ENCODE measurements around the gene MAGEC2. TPM values are rescaled to one million over a fixed set of nuclear protein-coding genes. Genes with fewer than 3 reads are reported as not detected.

Gene MAGEC2
- total and polyA plus RNA-seq, 9 donors, result not detected

DNA sequence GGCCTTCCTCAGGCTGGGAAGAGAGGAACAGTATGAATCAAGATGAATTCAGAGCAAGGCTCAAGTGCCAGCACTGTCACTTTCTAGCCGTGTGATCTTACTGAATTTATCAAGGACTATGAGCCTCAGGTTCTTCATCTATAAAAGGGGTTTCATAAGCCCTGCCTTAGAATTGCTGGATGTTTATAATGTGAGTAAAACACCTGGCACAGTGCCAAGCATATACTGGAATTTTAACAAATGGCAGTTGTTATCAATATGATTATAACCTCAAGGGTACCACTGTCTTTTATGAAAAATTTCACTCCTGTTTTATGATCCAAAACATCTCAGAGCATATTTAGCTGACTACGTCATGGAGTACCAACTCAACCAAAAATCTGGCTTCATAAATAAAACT is 4.0 kb downstream of the MAGEC2 start:
- no peaks in the 10 kb centered on the region for H3K36me3 ChIP-seq
- intact Hi-C loops (cut with DNase I), result no loop called here
- no peak for DNase-seq
- no peaks in the 10 kb centered on the region for H3K4me1 ChIP-seq (ENCODE audit: insufficient read depth)
- H3K4me3 ChIP-seq, result no peak overlapping the region
- TF ChIP-seq EP300 (IDR thresholded peaks at IDR 0.05) (no peak), POLR2A (IDR thresholded peaks at IDR 0.05) (no peak)
- TF ChIP-seq, protein P1, sequence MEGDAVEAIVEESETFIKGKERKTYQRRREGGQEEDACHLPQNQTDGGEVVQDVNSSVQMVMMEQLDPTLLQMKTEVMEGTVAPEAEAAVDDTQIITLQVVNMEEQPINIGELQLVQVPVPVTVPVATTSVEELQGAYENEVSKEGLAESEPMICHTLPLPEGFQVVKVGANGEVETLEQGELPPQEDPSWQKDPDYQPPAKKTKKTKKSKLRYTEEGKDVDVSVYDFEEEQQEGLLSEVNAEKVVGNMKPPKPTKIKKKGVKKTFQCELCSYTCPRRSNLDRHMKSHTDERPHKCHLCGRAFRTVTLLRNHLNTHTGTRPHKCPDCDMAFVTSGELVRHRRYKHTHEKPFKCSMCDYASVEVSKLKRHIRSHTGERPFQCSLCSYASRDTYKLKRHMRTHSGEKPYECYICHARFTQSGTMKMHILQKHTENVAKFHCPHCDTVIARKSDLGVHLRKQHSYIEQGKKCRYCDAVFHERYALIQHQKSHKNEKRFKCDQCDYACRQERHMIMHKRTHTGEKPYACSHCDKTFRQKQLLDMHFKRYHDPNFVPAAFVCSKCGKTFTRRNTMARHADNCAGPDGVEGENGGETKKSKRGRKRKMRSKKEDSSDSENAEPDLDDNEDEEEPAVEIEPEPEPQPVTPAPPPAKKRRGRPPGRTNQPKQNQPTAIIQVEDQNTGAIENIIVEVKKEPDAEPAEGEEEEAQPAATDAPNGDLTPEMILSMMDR (IDR thresholded peaks at IDR 0.05), result no peak
- no peak overlapping the region for H3K27ac ChIP-seq
- WGBS, 3 donors, result 61 to 85% (median 67%) methylated on average over 2 of the region's 2 CpGs
- H3K9me3 ChIP-seq, result no peaks in the 10 kb centered on the region
- no peaks in the 10 kb centered on the region for H3K27me3 ChIP-seq

DNA sequence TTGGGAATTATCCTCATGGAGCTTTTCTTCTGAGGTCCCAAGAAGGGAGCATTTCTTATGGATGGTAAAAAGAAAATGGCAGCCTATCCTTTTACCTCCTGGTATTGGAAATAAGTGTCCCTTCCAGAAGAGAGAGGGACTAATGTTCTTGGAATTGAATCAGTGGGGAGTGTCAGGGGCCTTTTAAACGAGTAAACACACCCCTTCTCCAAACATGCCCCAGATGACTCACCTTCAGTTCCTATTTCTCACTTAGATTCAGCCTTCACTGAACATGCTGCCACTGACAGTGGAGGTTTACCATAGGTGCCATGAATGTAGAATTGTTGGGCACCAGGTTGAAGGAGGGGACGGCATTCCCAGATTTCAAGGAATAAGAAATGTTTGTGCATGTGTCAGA is 19.0 kb downstream of the MAGEC2 start:
- intact Hi-C loops (cut with DNase I), result no loop called here
- H3K4me3 ChIP-seq, result no peak overlapping the region
- no peaks in the 10 kb centered on the region for H3K4me1 ChIP-seq (ENCODE audit: insufficient read depth)
- no peak overlapping the region for H3K27ac ChIP-seq
- H3K9me3 ChIP-seq, result no peaks in the 10 kb centered on the region
- DNase-seq, result no peak
- no peaks in the 10 kb centered on the region for H3K27me3 ChIP-seq
- H3K36me3 ChIP-seq, result no peaks in the 10 kb centered on the region
- TF ChIP-seq EP300 (IDR thresholded peaks at IDR 0.05) (no peak), POLR2A (IDR thresholded peaks at IDR 0.05) (no peak)
- WGBS, 3 donors, result 43 to 59% (median 49%) methylated on average over 2 of the region's 2 CpGs

DNA sequence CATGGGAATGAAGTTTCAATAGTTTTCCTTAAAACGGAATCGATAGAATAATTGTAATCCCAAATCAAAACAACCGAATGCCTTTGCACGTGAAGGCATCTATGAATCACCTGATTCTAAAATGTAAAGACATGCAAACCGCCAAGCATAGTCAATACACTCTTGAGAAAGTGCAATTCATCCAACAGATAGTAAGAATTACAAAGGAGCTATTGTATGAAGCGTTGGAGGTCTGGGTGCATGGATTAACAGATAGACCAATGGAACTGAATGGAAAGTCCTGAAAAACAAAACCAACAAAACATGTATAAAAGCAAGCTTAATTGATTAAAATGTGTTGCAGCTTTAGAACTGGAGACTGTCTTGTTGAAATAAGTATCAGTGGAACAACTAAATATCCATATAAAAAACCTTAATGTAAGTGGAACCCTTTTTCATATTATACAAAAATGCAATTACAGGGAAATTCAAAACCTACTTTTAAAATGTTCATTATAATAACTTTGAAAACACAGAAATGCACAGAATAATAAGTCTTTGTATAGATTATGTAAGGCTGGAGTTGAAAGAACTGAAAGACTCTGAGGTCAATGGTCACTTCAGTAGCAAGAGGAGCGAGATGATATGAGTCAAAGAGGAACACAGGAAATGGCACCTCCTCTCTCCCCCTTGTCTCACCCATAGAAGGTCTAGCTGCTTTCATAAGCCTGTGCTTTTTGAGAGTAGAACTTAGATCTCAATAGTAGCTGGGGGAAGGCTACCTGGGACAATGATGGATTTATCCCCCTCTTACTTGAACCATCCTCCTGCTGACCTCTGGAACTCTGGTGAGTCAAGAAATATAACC is 20.1 kb downstream of the MAGEC2 start:
- intact Hi-C loops (cut with DNase I), result no loop called here
- 66 to 77% (median 76%) methylated on average over 7 of the region's 7 CpGs for WGBS, 3 donors

DNA sequence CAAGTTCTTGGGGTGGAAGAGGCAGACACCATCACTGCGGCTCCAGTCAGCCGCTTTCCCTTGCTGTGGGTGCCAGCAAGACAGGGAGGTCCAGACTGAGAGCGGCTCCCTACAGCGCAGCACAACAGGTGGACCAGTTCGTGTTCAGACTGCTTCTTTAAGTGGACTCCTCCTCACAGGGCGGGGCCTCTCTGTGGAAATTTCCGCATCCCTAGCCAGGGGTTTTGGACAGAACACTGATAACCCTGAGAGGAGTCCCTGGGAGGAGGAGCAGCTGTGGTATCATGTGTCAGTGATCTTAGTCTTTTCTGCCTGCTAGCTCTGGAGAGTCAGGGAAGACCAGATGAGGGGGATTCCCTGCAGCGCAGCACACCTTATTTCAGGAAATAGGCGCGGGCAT is 48.5 kb downstream of the MAGEC2 start:
- 65 to 79% (median 67%) methylated on average over 10 of the region's 10 CpGs for WGBS, 3 donors
- Histone ChIP-seq H3K9me3 (no peaks in the 10 kb centered on the region), H3K27ac (no peak overlapping the region), H3K27me3 (no peaks in the 10 kb centered on the region), H3K4me1 (ENCODE audit: insufficient read depth) (no peaks in the 10 kb centered on the region), H3K4me3 (no peak overlapping the region), H3K36me3 (no peaks in the 10 kb centered on the region)
- no peak for DNase-seq
- intact Hi-C loops (cut with DNase I), result no loop called here
- TF ChIP-seq POLR2A (IDR thresholded peaks at IDR 0.05), result no peak
- no peak for TF ChIP-seq EP300 (IDR thresholded peaks at IDR 0.05)
- TF ChIP-seq, protein P1 (IDR thresholded peaks at IDR 0.05), result no peak

More for the DNA sequence above, 20.1 kb downstream of the MAGEC2 start:
- Histone ChIP-seq H3K4me3 (no peak overlapping the region), H3K4me1 (ENCODE audit: insufficient read depth) (no peaks in the 10 kb centered on the region), H3K9me3 (no peaks in the 10 kb centered on the region), H3K27me3 (no peaks in the 10 kb centered on the region), H3K36me3 (no peaks in the 10 kb centered on the region), H3K27ac (no peak overlapping the region)
- no peak for DNase-seq
- TF ChIP-seq, protein P1 (IDR thresholded peaks at IDR 0.05), result no peak
- TF ChIP-seq EP300 (IDR thresholded peaks at IDR 0.05), result no peak
- no peak for TF ChIP-seq POLR2A (IDR thresholded peaks at IDR 0.05)
